ENCODE results near the gene CD74.

The CD74 gene

GRCh38 chr5:150391986-150392385, 20.7 kb downstream of the CD74 start:
- peaks cover 3% of the 10 kb centered on the region for H3K27me3 Mint-ChIP-seq (ENCODE audit: low read depth, poor library complexity)
- H3K36me3 Mint-ChIP-seq (ENCODE audit: low read depth), result peaks cover 34% of the 10 kb centered on the region
- H3K4me3 Mint-ChIP-seq, result no peak overlapping the region
- TF ChIP-seq CTCF (IDR thresholded peaks at IDR 0.05), result no peak
- no peaks in the 10 kb centered on the region for H3K9me3 Mint-ChIP-seq
- H3K4me1 Mint-ChIP-seq, result peaks cover 22% of the 10 kb centered on the region
- no peak for DNase-seq
- H3K27ac Mint-ChIP-seq, result no peak overlapping the region

- Mint-ChIP-seq H3K4me3 (no peak overlapping the region), H3K27ac (peak overlapping the region; percentile 83), H3K27me3 (ENCODE audit: low read depth, poor library complexity) (peaks cover 3% of the 10 kb centered on the region), H3K36me3 (ENCODE audit: low read depth) (peaks cover 29% of the 10 kb centered on the region), H3K9me3 (no peaks in the 10 kb centered on the region), H3K4me1 (peaks cover 22% of the 10 kb centered on the region)
- no peak for DNase-seq
- TF ChIP-seq CTCF (IDR thresholded peaks at IDR 0.05), result no peak
Measured at GRCh38 chr5:150391064-150391834, 21.5 kb downstream of the CD74 start.

- Mint-ChIP-seq H3K36me3 (ENCODE audit: low read depth) (peaks cover 17% of the 10 kb centered on the region), H3K9me3 (no peaks in the 10 kb centered on the region), H3K4me3 (peak overlapping the region; percentile 47), H3K27me3 (ENCODE audit: low read depth, poor library complexity) (no peaks in the 10 kb centered on the region), H3K4me1 (peaks cover 22% of the 10 kb centered on the region), H3K27ac (peak overlapping the region; percentile 83)
- no peak for DNase-seq
- TF ChIP-seq CTCF (IDR thresholded peaks at IDR 0.05), result no peak
Measured at GRCh38 chr5:150389531-150390266, 23.0 kb downstream of the CD74 start.

GRCh38 chr5:150386024-150386855, 26.5 kb downstream of the CD74 start:
- Mint-ChIP-seq H3K27ac (peak overlapping the region; percentile 55), H3K4me1 (peaks cover 22% of the 10 kb centered on the region), H3K27me3 (ENCODE audit: low read depth, poor library complexity) (no peaks in the 10 kb centered on the region), H3K4me3 (no peak overlapping the region), H3K36me3 (ENCODE audit: low read depth) (peaks cover 24% of the 10 kb centered on the region), H3K9me3 (no peaks in the 10 kb centered on the region)
- no peak for TF ChIP-seq CTCF (IDR thresholded peaks at IDR 0.05)
- no peak for DNase-seq

GRCh38 chr5:150384701-150385100, 28.0 kb downstream of the CD74 start:
- no peak overlapping the region for H3K4me3 Mint-ChIP-seq

More at GRCh38 chr5:150384701-150385100, 28.0 kb downstream of the CD74 start:
- no peak for DNase-seq
- TF ChIP-seq CTCF (IDR thresholded peaks at IDR 0.05), result no peak
- peaks cover 13% of the 10 kb centered on the region for H3K4me1 Mint-ChIP-seq
- H3K9me3 Mint-ChIP-seq, result no peaks in the 10 kb centered on the region
- no peak overlapping the region for H3K27ac Mint-ChIP-seq
- H3K36me3 Mint-ChIP-seq (ENCODE audit: low read depth), result peaks cover 33% of the 10 kb centered on the region
- H3K27me3 Mint-ChIP-seq (ENCODE audit: low read depth, poor library complexity), result no peaks in the 10 kb centered on the region

Measured in nephron progenitor cell (in vitro differentiated cells).